ENCODE results near the gene CHN2.

DNA sequence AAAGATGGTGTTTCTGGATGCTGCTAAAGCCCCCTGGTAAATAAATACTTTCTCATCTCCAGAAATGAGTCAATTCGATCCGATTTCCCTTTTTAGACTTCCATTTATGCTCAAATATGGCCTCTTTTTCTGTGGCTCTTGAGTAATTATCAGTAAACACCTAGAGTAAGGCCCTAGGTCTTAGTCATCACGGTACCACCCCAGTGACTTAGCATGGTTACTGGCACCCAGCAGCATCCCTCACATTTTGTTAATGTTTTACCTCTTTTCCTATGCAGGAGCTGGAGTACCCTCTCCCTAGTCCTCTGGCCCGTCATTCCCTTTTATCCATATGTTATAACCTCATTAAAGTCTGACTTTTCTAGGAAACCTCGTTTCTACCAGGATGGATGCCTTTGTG is 19.5 kb downstream of the CHN2 start:
- TF ChIP-seq LEF1 (IDR thresholded peaks at IDR 0.05; ENCODE audit: borderline replicate concordance) (no peak), ARNT (IDR thresholded peaks at IDR 0.05) (no peak), SUZ12 (IDR thresholded peaks at IDR 0.05) (no peak), BHLHE40 (IDR thresholded peaks at IDR 0.05; ENCODE audit: borderline replicate concordance) (no peak)
